ENCODE measurements around the gene STIM2. TPM values are rescaled to one million over a fixed set of nuclear protein-coding genes. Genes with fewer than 3 reads are reported as not detected.

Gene STIM2
- total and polyA plus RNA-seq, 2 donors (not counting 1 experiment from before 2014, with no cell fraction given), result 48.6 to 96.0 TPM

DNA sequence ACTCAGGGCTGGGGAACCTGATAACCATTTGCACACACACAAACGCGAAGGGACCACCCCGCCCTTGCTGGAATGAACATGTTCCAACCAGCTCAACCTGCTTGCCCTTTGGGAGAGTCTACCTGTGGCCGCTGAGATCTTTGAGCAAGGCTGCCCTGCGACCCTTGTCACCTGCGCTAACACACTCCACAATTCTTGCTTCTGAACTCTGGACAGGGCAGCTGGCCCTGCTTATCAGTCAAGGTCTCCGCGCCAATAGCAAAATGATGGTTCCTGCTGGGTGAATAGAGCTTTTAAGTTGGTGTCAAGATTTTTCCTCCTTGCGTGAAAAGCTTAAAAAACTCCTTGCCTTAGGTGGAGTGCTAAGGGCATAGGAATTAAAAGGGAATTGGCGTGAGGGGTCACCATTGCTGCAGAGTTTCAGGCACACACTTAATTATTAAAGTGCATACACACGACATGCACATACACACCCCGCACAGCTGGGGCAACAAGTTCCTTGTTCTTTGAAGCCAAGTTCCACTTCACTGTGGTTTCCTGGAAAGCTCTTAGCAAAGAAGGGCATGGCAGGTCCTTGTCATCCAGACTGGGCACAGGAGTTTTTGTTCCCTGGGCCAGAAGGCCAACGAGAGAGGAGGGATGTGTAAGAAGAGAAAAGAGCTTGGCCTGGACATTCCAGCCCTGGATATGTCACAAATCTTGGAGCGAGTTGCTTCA is 207.7 kb downstream of the STIM2 start:
- DNase-seq (no peak), ATAC-seq (ENCODE audit: low read depth) (no peak)
- ChIA-PET POLR2A (no interaction called here), CTCF (interaction anchor here (1.6 kb wide), 1 partner anchor 20 kb away, joined by 4 read pairs; no protein-coding TSS in a partner anchor)
- H3K27me3 Mint-ChIP-seq, result peaks cover 9% of the 10 kb centered on the region
- TF ChIP-seq, protein P1, sequence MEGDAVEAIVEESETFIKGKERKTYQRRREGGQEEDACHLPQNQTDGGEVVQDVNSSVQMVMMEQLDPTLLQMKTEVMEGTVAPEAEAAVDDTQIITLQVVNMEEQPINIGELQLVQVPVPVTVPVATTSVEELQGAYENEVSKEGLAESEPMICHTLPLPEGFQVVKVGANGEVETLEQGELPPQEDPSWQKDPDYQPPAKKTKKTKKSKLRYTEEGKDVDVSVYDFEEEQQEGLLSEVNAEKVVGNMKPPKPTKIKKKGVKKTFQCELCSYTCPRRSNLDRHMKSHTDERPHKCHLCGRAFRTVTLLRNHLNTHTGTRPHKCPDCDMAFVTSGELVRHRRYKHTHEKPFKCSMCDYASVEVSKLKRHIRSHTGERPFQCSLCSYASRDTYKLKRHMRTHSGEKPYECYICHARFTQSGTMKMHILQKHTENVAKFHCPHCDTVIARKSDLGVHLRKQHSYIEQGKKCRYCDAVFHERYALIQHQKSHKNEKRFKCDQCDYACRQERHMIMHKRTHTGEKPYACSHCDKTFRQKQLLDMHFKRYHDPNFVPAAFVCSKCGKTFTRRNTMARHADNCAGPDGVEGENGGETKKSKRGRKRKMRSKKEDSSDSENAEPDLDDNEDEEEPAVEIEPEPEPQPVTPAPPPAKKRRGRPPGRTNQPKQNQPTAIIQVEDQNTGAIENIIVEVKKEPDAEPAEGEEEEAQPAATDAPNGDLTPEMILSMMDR (IDR thresholded peaks at IDR 0.05), result no peak
- TF ChIP-seq EZH2 (IDR thresholded peaks at IDR 0.05; ENCODE audit: borderline replicate concordance, insufficient read depth, low read depth, low read length, poor library complexity, severe bottlenecking), result no peak
- Histone ChIP-seq H3K4me1 (ENCODE audit: control insufficient read depth in 2 of 2, insufficient read depth in 2 of 2, low read length in 2 of 2) (no peaks in the 10 kb centered on the region), H3K9ac (ENCODE audit: low read length) (no peak overlapping the region), H3K27ac (ENCODE audit: low read length in 2 of 2) (no peak overlapping the region), H4K20me1 (ENCODE audit: control insufficient read depth, insufficient read depth, low read length, poor library complexity, severe bottlenecking) (no peaks in the 10 kb centered on the region), H3K4me2 (replicated peaks; ENCODE audit: low read depth, low read length, poor library complexity, severe bottlenecking) (no peak overlapping the region), H3K4me3 (ENCODE audit: control extremely low read depth in 1 of 5, extremely low read depth in 1 of 5, insufficient read depth in 1 of 5, low read depth in 2 of 5, low read length in 4 of 5) (no peak overlapping the region), H2AFZ (ENCODE audit: insufficient read depth, low read depth, low read length, poor library complexity, severe bottlenecking) (no peak overlapping the region), H3K79me2 (ENCODE audit: control insufficient read depth, insufficient read depth, low read length) (no peaks in the 10 kb centered on the region), H3K9me3 (ENCODE audit: control extremely low read depth in 1 of 3, control insufficient read depth in 2 of 3, insufficient read depth in 1 of 3, low read length in 2 of 3) (peaks cover 0 to 3% (median 0%) of the 10 kb centered on the region in 3 donors), H3K27me3 (replicated peaks in 1 of 4; ENCODE audit: control extremely low read depth in 1 of 4, control insufficient read depth in 3 of 4, insufficient read depth in 4 of 4, low read length in 3 of 4) (peaks cover 0 to 8% (median 0%) of the 10 kb centered on the region in 4 experiments), H3K36me3 (replicated peaks in 1 of 2; ENCODE audit: control extremely low read depth in 1 of 2, control insufficient read depth in 1 of 2, extremely low read depth in 1 of 2, insufficient read depth in 2 of 2, low read length in 1 of 2) (no peaks in the 10 kb centered on the region)
- H3K27ac Mint-ChIP-seq, result no peak overlapping the region
- H3K9me3 Mint-ChIP-seq (ENCODE audit: insufficient read depth), result no peaks in the 10 kb centered on the region
- H3K4me3 Mint-ChIP-seq, result no peak overlapping the region
- 72% methylated on average over 9 of the region's 14 CpGs for WGBS (ENCODE audit: insufficient coverage)
- H3K4me1 Mint-ChIP-seq, result no peaks in the 10 kb centered on the region
- intact Hi-C loops (cut with micrococcal nuclease), result no loop called here

Measured in B cell (primary cell).